Stimulated activated CD4-positive, alpha-beta T cell treated with anti-CD3 and anti-CD28 coated beads, TNF-alpha, amount 100 ng/mL, for 1 hour (primary cell): ENCODE measurements around the gene HRAS.

Source experiments
- DNase-seq, 3 donors: peaks; one replicate each; pipeline ENCODE4 v3.0.0-alpha.2; 2020; ENCODE audit warnings: low read depth in 3 of 3, low spot score in 1 of 3

HRAS gene

GRCh38 chr11:567629-568292 lies 32.4 kb upstream of the HRAS start:
- DNase-seq, result no peak

GRCh38 chr11:567011-567628 lies 31.7 kb upstream of the HRAS start:
- DNase-seq, result no peak

- DNase-seq, result no peak
Measured at GRCh38 chr11:565921-566509, 30.6 kb upstream of the HRAS start.

- no peak for DNase-seq
Measured at GRCh38 chr11:563812-564578, 28.6 kb upstream of the HRAS start.

GRCh38 chr11:563066-563811 lies 27.9 kb upstream of the HRAS start:
- no peak for DNase-seq

GRCh38 chr11:562046-562645 lies 26.8 kb upstream of the HRAS start:
- no peak for DNase-seq

GRCh38 chr11:561148-562003 lies 26.0 kb upstream of the HRAS start:
- no peak for DNase-seq

- peak; percentile 94 to 98 (median 96) for DNase-seq
Measured at GRCh38 chr11:560305-561147, 25.1 kb upstream of the HRAS start, which contains the start of the genes LMNTD2 and RASSF7. Gene LMNTD2 (minus strand): TSS chr11:560738. CDS start chr11:560716, 22 bp downstream. Gene RASSF7 (plus strand): TSS chr11:560970. CDS start chr11:561769, 799 bp downstream.

- no peak for DNase-seq
Measured at GRCh38 chr11:559712-560304, 24.4 kb upstream of the HRAS start.

- no peak for DNase-seq
Measured at GRCh38 chr11:559020-559620, 23.7 kb upstream of the HRAS start.

GRCh38 chr11:558503-558902 lies 23.1 kb upstream of the HRAS start:
- DNase-seq, result no peak

GRCh38 chr11:557328-558132 lies 22.2 kb upstream of the HRAS start:
- no peak for DNase-seq

- DNase-seq, result no peak
Measured at GRCh38 chr11:556662-557256, 21.4 kb upstream of the HRAS start.

- no peak for DNase-seq
Measured at GRCh38 chr11:555780-556661, 20.6 kb upstream of the HRAS start.

- no peak for DNase-seq
Measured at GRCh38 chr11:555227-555779, 19.9 kb upstream of the HRAS start.
